Astrocyte (in vitro differentiated cells and primary cell): ENCODE results near the gene KCNJ2. TPM values are rescaled to one million over a fixed set of nuclear protein-coding genes. Genes with fewer than 3 reads are reported as not detected.

ENCODE experiments used
- DNase-seq: peaks from one replicate; pipeline ENCODE4 v3.0.0-alpha.2; 2010; ENCODE audit warnings: low read depth
- FAIRE-seq: peaks from 2 replicates; lab custom pipeline; 2011; peaks lifted over from hg19 to GRCh38; lab: Jason Lieb, UNC
- H2AFZ ChIP-seq: 2 replicates; pipeline ENCODE4 v1.6.0; 2012; ENCODE audit warnings: low read depth, low read length, inconsistent platforms
- H3K27ac ChIP-seq: 2 replicates; pipeline ENCODE4 v1.5.1; 2011; ENCODE audit warnings: low read depth, low read length, inconsistent platforms
- H3K27me3 ChIP-seq: 2 replicates; pipeline ENCODE4 v1.6.0; 2011; ENCODE audit warnings: low read length, inconsistent platforms; ENCODE audit not compliant: insufficient read depth
- H3K36me3 ChIP-seq: 2 replicates; pipeline ENCODE4 v1.5.1; 2011; ENCODE audit warnings: low read length, inconsistent platforms; ENCODE audit not compliant: insufficient read depth
- H3K4me1 ChIP-seq: 2 replicates; pipeline ENCODE4 v1.5.1; 2011; ENCODE audit warnings: low read length, inconsistent platforms; ENCODE audit not compliant: insufficient read depth
- H3K4me2 ChIP-seq: 2 replicates; pipeline ENCODE4 v1.6.0; 2012; ENCODE audit warnings: low read length, inconsistent platforms
- H3K4me3 ChIP-seq: 2 replicates; pipeline ENCODE4 v1.5.1; 2011; ENCODE audit warnings: low read depth, mild to moderate bottlenecking, low read length, inconsistent platforms; ENCODE audit not compliant: insufficient read depth
- H3K79me2 ChIP-seq: 2 replicates; pipeline ENCODE4 v1.6.0; 2012; ENCODE audit warnings: mild to moderate bottlenecking, low read length, inconsistent platforms; ENCODE audit not compliant: insufficient read depth
- H3K9ac ChIP-seq: 2 replicates; pipeline ENCODE4 v1.6.0; 2012; ENCODE audit warnings: mild to moderate bottlenecking, low read length, inconsistent platforms
- H3K9me3 ChIP-seq: 2 replicates; pipeline ENCODE4 v1.5.1; 2012; ENCODE audit warnings: low read depth, mild to moderate bottlenecking, low read length, inconsistent platforms; ENCODE audit not compliant: insufficient read depth
- H4K20me1 ChIP-seq: 2 replicates; pipeline ENCODE4 v1.6.0; 2012; ENCODE audit warnings: low read length, inconsistent platforms; ENCODE audit not compliant: insufficient read depth
- H3K27ac Mint-ChIP-seq: one replicate; pipeline ENCODE4 v1.8.0; 2021; ENCODE audit warnings: mild to moderate bottlenecking, mixed read lengths; ENCODE audit not compliant: unreplicated experiment
- H3K27me3 Mint-ChIP-seq: one replicate; pipeline ENCODE4 v1.8.0; 2021; ENCODE audit warnings: low read depth, mixed read lengths; ENCODE audit not compliant: unreplicated experiment
- H3K36me3 Mint-ChIP-seq: one replicate; pipeline ENCODE4 v1.8.0; 2021; ENCODE audit warnings: low read depth, mixed read lengths; ENCODE audit not compliant: unreplicated experiment
- H3K4me1 Mint-ChIP-seq: one replicate; pipeline ENCODE4 v1.8.0; 2021; ENCODE audit warnings: low read depth, mixed read lengths; ENCODE audit not compliant: unreplicated experiment
- H3K4me3 Mint-ChIP-seq: one replicate; pipeline ENCODE4 v1.8.0; 2021; ENCODE audit warnings: mild to moderate bottlenecking, moderate library complexity, mixed read lengths; ENCODE audit not compliant: unreplicated experiment
- H3K9me3 Mint-ChIP-seq: one replicate; pipeline ENCODE4 v1.8.0; 2021; ENCODE audit warnings: mild to moderate bottlenecking, mixed read lengths; ENCODE audit not compliant: unreplicated experiment
- EZH2 ChIP-seq: IDR thresholded peaks from 2 replicates; pipeline ENCODE4 v1.6.1; 2012; ENCODE audit warnings: mild to moderate bottlenecking, low read length, inconsistent platforms; ENCODE audit not compliant: insufficient read depth
- total RNA-seq: library from RNA; stranded (reverse); gene quantifications from 2 replicates; pipeline ENCODE4 v1.2.1, GENCODE V29; 2021
- TF ChIP-seq, protein P1 (sequence below): IDR thresholded peaks from 2 replicates; pipeline ENCODE4 v1.5.1; 2011; ENCODE audit warnings: low read depth, mild to moderate bottlenecking, inconsistent platforms, low read length, moderate library complexity; ENCODE audit not compliant: insufficient read depth

The KCNJ2 gene
- total RNA-seq, 1 donor from 2014 or later, result 10.2 TPM

DNA sequence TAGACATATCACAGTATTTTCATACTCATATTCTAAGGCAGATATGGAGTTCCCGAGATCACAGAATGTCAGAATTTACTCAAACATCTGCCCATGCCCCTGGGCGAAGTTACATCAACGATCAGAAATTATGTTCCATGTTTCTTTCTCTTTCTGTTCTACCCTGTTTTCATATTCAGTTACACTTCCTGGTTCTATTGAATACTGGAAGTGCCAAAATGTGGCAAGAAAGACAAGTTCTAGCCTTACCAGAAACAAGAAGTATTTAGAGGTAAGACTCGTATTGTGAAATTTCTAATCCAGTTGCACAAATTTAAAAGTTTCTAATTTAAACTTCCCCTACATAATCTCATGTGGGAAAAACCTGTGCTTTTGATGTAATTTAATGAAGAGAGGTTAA lies 36.1 kb downstream of the KCNJ2 start:
- DNase-seq (no peak), FAIRE-seq (no peak)
- no peaks in the 10 kb centered on the region for H4K20me1 ChIP-seq
- H3K27me3 ChIP-seq, result no peaks in the 10 kb centered on the region
- Mint-ChIP-seq H3K9me3 (no peaks in the 10 kb centered on the region), H3K27ac (no peak overlapping the region), H3K4me1 (no peaks in the 10 kb centered on the region), H3K27me3 (no peaks in the 10 kb centered on the region), H3K4me3 (no peak overlapping the region), H3K36me3 (no peaks in the 10 kb centered on the region)
- H2AFZ ChIP-seq, result no peak overlapping the region
- no peak overlapping the region for H3K4me3 ChIP-seq
- no peak overlapping the region for H3K27ac ChIP-seq
- no peaks in the 10 kb centered on the region for H3K79me2 ChIP-seq
- H3K4me2 ChIP-seq, result no peak overlapping the region
- H3K36me3 ChIP-seq, result no peaks in the 10 kb centered on the region
- H3K4me1 ChIP-seq, result no peaks in the 10 kb centered on the region
- TF ChIP-seq EZH2, result no peak
- TF ChIP-seq, protein P1, sequence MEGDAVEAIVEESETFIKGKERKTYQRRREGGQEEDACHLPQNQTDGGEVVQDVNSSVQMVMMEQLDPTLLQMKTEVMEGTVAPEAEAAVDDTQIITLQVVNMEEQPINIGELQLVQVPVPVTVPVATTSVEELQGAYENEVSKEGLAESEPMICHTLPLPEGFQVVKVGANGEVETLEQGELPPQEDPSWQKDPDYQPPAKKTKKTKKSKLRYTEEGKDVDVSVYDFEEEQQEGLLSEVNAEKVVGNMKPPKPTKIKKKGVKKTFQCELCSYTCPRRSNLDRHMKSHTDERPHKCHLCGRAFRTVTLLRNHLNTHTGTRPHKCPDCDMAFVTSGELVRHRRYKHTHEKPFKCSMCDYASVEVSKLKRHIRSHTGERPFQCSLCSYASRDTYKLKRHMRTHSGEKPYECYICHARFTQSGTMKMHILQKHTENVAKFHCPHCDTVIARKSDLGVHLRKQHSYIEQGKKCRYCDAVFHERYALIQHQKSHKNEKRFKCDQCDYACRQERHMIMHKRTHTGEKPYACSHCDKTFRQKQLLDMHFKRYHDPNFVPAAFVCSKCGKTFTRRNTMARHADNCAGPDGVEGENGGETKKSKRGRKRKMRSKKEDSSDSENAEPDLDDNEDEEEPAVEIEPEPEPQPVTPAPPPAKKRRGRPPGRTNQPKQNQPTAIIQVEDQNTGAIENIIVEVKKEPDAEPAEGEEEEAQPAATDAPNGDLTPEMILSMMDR, result no peak
- H3K9me3 ChIP-seq, result no peaks in the 10 kb centered on the region
- no peak overlapping the region for H3K9ac ChIP-seq

DNA sequence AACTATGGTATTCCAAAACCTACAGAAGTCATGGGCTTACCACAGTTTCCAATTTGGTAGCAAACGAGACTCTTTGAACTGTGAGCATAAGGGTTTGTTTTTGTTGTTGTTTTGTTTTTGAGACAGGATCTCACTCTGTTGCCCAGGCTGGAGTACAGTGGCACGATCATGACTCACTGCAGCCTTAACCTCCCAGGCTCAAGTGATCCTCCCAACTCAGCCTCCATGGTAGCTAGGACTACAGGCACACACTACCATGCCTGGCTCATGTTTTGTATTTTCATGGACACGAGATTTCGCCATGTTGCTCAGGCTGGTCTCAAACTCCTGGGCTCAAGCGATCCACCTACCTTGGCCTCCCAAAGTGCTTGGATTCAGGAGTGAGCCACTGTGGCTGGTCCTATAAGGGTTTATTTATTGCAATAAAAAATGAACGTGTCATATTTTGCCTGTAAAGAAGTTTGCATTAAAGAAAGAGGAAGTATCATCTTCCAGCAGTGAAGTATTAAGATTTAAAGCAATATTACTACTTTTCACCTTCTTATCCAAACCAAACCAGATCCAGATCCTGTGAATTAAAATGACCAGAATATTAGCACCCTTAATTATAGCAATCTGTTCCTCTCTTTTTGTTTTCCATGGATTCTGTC lies 37.2 kb downstream of the KCNJ2 start:
- Histone ChIP-seq H3K4me1 (no peaks in the 10 kb centered on the region), H4K20me1 (no peaks in the 10 kb centered on the region), H3K36me3 (no peaks in the 10 kb centered on the region), H3K27me3 (no peaks in the 10 kb centered on the region), H3K9me3 (no peaks in the 10 kb centered on the region), H3K79me2 (no peaks in the 10 kb centered on the region), H2AFZ (no peak overlapping the region), H3K4me2 (no peak overlapping the region), H3K27ac (no peak overlapping the region), H3K4me3 (no peak overlapping the region), H3K9ac (no peak overlapping the region)
- H3K4me1 Mint-ChIP-seq, result no peaks in the 10 kb centered on the region
- no peak overlapping the region for H3K27ac Mint-ChIP-seq
- FAIRE-seq (no peak), DNase-seq (no peak)
- H3K4me3 Mint-ChIP-seq, result no peak overlapping the region
- H3K36me3 Mint-ChIP-seq, result no peaks in the 10 kb centered on the region
- no peaks in the 10 kb centered on the region for H3K27me3 Mint-ChIP-seq
- H3K9me3 Mint-ChIP-seq, result no peaks in the 10 kb centered on the region
- TF ChIP-seq, protein P1, result no peak
- no peak for TF ChIP-seq EZH2

DNA sequence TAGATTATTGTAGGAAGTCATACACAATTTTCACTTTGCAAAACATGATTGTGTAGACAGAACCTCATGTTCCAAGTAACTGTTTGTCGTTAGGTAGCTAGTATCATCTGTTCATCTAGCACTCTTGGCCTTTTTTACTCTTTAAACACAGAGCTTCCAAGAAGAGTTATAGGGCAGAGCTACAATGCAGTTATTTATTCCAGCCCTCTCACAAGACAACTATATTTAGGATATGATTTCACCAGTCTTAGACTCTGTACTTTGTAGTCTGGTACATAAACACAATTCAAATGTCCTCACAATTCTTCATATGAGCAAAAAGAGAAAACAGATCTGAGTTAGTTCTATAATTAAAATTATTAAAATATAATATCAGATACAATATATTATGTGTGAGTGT lies 37.9 kb downstream of the KCNJ2 start:
- H3K27me3 Mint-ChIP-seq, result no peaks in the 10 kb centered on the region
- no peak for FAIRE-seq
- H2AFZ ChIP-seq, result no peak overlapping the region
- no peak overlapping the region for H3K27ac Mint-ChIP-seq
- no peaks in the 10 kb centered on the region for H3K36me3 ChIP-seq
- no peaks in the 10 kb centered on the region for H3K27me3 ChIP-seq
- H3K4me2 ChIP-seq, result no peak overlapping the region
- no peaks in the 10 kb centered on the region for H3K9me3 Mint-ChIP-seq
- no peak overlapping the region for H3K4me3 ChIP-seq
- H3K4me1 Mint-ChIP-seq, result no peaks in the 10 kb centered on the region
- no peaks in the 10 kb centered on the region for H3K9me3 ChIP-seq
- no peaks in the 10 kb centered on the region for H3K4me1 ChIP-seq
- no peaks in the 10 kb centered on the region for H4K20me1 ChIP-seq
- no peak overlapping the region for H3K4me3 Mint-ChIP-seq
- H3K9ac ChIP-seq, result no peak overlapping the region
- no peak overlapping the region for H3K27ac ChIP-seq
- DNase-seq, result no peak
- no peaks in the 10 kb centered on the region for H3K79me2 ChIP-seq
- TF ChIP-seq EZH2, result no peak
- TF ChIP-seq, protein P1, result no peak
- H3K36me3 Mint-ChIP-seq, result no peaks in the 10 kb centered on the region
